CD4-positive, alpha-beta T cell treated with Interleukin-2 at 100 ng/mL for 4 hours (primary cell): Measurements from ENCODE around the gene AMOT.
"Not testable (repeated sequence)": the region's sequence is repeated elsewhere in the genome, so short reads cannot be mapped to it uniquely, and the experiment has no call there.

Experiments
- DNase-seq: peaks from one replicate; pipeline ENCODE4 v3.0.0-alpha.2; 2020; ENCODE audit warnings: low spot score

The AMOT gene

DNA sequence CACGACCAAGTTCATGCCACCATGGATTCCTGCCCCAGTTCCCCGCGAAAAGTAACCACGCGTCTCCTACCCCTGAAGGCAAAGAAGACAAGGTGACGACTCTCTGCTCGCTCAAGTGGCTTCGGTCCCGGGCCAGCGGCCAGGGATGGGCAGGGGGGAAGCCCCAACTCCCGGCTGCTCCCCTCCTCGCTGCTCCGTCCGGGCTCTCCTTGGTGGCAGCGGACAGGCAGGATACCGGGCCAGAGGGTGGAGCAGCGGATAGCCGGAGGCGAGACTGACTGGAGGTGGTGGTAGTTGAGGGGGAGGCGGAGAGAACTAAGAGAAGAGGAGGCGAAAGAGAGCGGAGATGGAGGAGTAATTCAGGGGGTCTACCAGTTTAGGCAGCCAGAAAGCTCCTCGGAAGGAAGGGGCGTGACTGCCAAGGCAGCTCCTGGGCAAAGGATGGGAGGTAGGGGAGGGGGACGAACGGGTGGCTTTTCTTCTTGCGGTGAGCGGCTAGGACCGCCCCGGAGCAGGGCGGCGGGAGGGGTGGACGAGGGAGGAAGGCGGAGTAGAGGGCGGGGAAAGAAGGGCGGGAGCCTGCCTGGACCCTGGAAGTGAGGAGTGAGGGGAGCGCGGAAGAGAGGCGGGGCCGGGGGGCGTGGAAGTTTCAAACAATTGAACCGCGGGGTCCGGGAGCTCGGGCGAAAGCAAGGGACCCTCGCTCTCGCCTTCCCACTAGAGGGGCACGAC is at the start of gene AMOT:
AMOT (minus strand) TSS at position 450 of the 732 bp plus-strand sequence. CDS start 17,705 bp downstream, outside the sequence.
- peak; percentile 60 for DNase-seq

DNA sequence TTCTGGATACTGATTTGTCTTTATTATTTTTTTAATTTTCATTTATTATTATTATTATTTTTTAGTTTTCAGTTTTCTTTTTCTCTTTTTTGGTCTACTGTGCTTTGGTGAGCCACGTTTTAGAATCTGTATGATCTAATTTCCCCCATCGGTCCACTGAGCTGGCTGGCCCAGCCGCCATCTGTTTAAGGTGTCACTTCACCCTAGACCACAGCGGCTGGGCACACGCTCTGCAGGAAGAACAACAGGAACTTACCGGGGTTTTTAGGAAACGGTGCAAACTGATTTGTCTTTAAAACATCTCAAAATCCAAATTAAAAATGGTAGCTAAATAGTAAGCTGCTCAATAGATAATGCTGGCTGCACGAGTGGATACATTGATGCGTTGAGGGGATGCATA is 48.8 kb upstream of the AMOT start:
- DNase-seq: no peak

GRCh38 chrX:112888916-112889315 is 48.3 kb upstream of the AMOT start:
- DNase-seq: no peak

- DNase-seq: no peak
Observed at GRCh38 chrX:112877771-112878173, 37.1 kb upstream of the AMOT start.

- DNase-seq: no peak
Observed at GRCh38 chrX:112874614-112875013, 34.0 kb upstream of the AMOT start.

GRCh38 chrX:112874175-112874574 is 33.5 kb upstream of the AMOT start:
- no peak for DNase-seq

GRCh38 chrX:112868586-112868985 is 28.0 kb upstream of the AMOT start:
- no peak for DNase-seq

GRCh38 chrX:112867570-112867969 is 26.9 kb upstream of the AMOT start:
- no peak for DNase-seq

DNA sequence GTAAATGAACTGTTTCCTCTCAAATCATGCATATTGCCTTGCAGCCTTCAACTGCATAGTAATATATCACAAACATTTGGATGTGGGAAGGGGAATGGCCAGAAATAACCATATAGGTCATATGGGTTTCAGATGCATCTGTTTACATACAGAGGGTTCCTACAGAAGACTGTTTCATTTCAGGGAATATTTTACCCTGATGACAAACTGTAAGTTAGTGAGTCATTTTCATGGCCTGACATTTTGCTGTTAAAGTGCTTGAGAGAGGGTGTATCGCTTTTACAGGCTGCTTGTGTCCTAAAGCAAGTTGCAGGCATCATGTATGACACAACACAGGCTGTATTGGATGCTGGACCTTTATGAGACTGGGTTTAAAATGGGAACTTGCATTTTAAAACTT is 25.5 kb upstream of the AMOT start:
- no peak for DNase-seq

DNA sequence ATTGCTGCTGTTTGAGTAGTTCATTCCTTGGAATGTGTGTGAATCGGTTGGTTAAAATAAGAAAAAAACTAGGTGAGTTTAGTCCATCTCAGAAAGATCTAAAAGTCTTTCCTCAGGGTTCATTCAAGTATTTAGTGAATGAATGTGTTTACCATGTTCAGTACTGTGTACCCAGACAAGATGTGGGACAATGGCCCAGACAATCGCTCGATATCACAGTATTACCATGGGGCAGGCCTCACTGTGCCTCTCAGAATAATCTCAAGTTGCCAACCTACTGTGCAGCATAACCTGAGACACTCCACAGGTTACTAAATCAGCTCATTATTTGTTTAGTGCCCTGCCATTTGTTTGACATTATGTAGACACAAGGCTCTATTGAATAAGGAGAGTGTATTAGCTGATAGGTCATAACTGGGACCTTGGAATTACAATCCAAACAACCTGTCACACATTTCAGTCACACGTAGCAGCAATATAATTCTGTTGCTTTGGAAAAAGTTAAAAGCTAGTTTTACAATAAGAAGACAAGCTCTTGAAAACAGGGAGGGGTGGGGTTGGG is 24.9 kb upstream of the AMOT start:
- no peak for DNase-seq

- no peak for DNase-seq
Observed at GRCh38 chrX:112863850-112864249, 23.2 kb upstream of the AMOT start.

DNA sequence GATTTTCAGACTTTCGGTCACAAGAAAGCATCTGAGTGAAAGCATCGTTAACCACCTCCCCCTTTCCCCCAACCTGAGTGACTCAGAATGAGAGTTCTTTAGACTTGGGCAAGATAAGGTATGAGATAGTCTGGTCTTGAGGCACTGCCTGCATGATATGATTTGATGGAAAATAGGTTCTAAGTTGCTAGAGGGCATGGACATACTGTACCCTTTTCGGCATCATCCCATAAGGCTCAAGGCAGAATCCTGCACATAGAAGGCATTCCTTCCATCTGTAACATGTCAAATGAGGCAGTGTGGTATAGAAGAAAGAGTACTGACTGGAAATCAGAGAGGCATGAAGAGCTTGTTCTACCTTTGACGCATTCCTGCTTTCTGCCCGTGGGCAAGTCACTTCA is 16.8 kb upstream of the AMOT start:
- no peak for DNase-seq

GRCh38 chrX:112854901-112855300 is 14.3 kb upstream of the AMOT start:
- DNase-seq: not testable (repeated sequence)

DNA sequence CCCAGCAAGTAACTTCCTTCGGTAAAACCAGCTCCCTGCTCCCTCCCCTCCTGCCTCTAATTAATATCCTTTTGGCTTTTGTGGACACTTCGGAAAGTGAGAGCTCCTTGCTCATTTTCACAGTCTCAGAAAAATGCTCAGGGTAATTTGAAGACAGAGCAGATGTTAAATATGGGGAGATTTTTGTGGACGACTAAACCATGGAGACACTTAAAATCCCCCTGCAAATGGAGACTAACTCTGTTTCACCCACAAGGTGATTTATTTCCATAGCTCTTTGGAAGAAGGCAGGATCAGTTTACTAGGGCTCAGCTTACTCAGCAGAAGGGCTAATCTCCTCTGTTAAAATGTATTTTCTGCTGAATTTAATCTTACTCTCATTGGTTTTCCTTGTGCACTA is 12.2 kb upstream of the AMOT start:
- DNase-seq: no peak

- DNase-seq: no peak
Observed at GRCh38 chrX:112851806-112852205, 11.2 kb upstream of the AMOT start.

- no peak for DNase-seq
Observed at GRCh38 chrX:112851161-112851779, 10.6 kb upstream of the AMOT start.

- no peak for DNase-seq
Observed at GRCh38 chrX:112849016-112849415, 8.4 kb upstream of the AMOT start.

DNA sequence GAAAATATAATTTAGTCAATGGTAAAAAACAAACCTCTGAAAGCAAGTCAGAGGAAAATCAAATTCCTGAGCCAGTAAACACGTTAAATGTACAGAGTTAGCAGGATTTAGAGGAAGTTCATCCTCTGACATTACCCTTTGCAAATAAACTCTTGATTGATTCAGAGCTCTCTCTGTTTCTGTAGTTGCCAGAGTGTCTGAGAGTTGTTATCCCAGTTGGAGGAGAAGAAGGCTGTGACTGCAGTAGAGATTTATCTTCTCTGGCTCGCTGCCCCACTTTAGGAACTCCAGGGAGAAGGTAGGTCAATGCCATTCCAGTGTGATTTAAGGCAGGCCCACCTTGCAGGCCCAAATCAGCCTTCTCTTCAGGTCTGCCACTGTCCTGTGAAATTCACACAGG is 6.2 kb upstream of the AMOT start:
- DNase-seq: no peak

GRCh38 chrX:112846187-112846586 is 5.6 kb upstream of the AMOT start:
- DNase-seq: no peak

GRCh38 chrX:112844250-112844649 is 3.6 kb upstream of the AMOT start:
- no peak for DNase-seq

DNA sequence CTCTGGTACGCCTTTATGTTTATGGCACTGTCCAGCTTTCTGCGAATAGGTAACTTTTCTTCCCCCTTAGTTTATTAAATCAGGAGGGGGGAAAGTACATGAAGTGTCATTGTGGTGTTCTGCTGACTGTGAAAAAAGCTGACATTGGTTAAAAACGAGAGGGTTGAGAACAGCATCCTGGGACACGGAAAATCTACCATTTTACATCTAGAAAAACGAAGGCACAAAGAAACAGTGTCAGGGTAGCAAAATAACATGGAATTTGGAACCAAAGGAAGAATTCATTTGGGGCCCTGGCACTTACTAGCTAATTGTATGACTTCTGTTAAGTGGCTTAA is 1.2 kb upstream of the AMOT start:
- DNase-seq: no peak

GRCh38 chrX:112841114-112841819 is 636 bp upstream of the AMOT start:
- DNase-seq: peak; percentile 82

- DNase-seq: no peak
Observed at GRCh38 chrX:112839856-112840255, 775 bp downstream of the AMOT start.
